NCI-H748 (cell line): Measurements from ENCODE around the gene CFAP410.
A peak's percentile ranks its signal among the peaks of the same experiment; 100 is the strongest.
"Not testable (repeated sequence)": the region's sequence is repeated elsewhere in the genome, so short reads cannot be mapped to it uniquely, and the experiment has no call there.

ENCODE experiments used
- DNase-seq: peaks from one replicate; lab custom pipeline; 2025; ENCODE audit not compliant: unreplicated experiment; lab: John Stamatoyannopoulos, UW

CFAP410 gene

GRCh38 chr21:44370027-44370735 lies 31.0 kb upstream of the CFAP410 start:
- peak; percentile 63 for DNase-seq

GRCh38 chr21:44368711-44369446 lies 29.7 kb upstream of the CFAP410 start:
- peak; percentile 40 for DNase-seq

- DNase-seq: no peak
Measured at GRCh38 chr21:44366586-44367211, 27.5 kb upstream of the CFAP410 start.

- no peak for DNase-seq
Measured at GRCh38 chr21:44365967-44366585, 26.9 kb upstream of the CFAP410 start.

GRCh38 chr21:44365251-44365966 lies 26.2 kb upstream of the CFAP410 start:
- no peak for DNase-seq

GRCh38 chr21:44364151-44365053 lies 25.2 kb upstream of the CFAP410 start:
- no peak for DNase-seq

GRCh38 chr21:44363278-44363677 lies 24.1 kb upstream of the CFAP410 start:
- no peak for DNase-seq

GRCh38 chr21:44361903-44362302 lies 22.7 kb upstream of the CFAP410 start:
- DNase-seq: not testable (repeated sequence)

GRCh38 chr21:44360159-44360558 lies 21.0 kb upstream of the CFAP410 start:
- no peak for DNase-seq

- no peak for DNase-seq
Measured at GRCh38 chr21:44359396-44359795, 20.2 kb upstream of the CFAP410 start.

- no peak for DNase-seq
Measured at GRCh38 chr21:44357064-44357837, 18.1 kb upstream of the CFAP410 start.

- no peak for DNase-seq
Measured at GRCh38 chr21:44356636-44357035, 17.4 kb upstream of the CFAP410 start.

- no peak for DNase-seq
Measured at GRCh38 chr21:44356160-44356559, 17.0 kb upstream of the CFAP410 start.

- no peak for DNase-seq
Measured at GRCh38 chr21:44354775-44355771, 15.9 kb upstream of the CFAP410 start.

- no peak for DNase-seq
Measured at GRCh38 chr21:44354001-44354405, 14.8 kb upstream of the CFAP410 start.

- no peak for DNase-seq
Measured at GRCh38 chr21:44353191-44353970, 14.2 kb upstream of the CFAP410 start, which contains the start of gene TRPM2. Gene TRPM2 (plus strand): TSS chr21:44353621. CDS start chr21:44353701, 80 bp downstream.

- no peak for DNase-seq
Measured at GRCh38 chr21:44352253-44352860, 13.2 kb upstream of the CFAP410 start.
